Liver (tissue), 9 donors: ENCODE measurements around the gene NOD1. TPM values are rescaled to one million over a fixed set of nuclear protein-coding genes. Genes with fewer than 3 reads are reported as not detected.
"Not testable (repeated sequence)": the region's sequence is repeated elsewhere in the genome, so short reads cannot be mapped to it uniquely, and the experiment has no call there.

ENCODE experiments used
- DNase-seq: peaks from one replicate; pipeline ENCODE4 v3.0.0-alpha.2; 2017; ENCODE audit warnings: low spot score
- H3K27ac ChIP-seq, 2 donors: one replicate each; pipeline ENCODE4 v1.7.0; 2013; ENCODE audit warnings: inconsistent platforms in 2 of 2, low read length in 2 of 2, control low read depth in 1 of 2, low read depth in 1 of 2, mild to moderate bottlenecking in 1 of 2
- H3K27me3 ChIP-seq, 4 donors: one replicate each; pipeline versions ENCODE4 v1.6.1 to v1.7.0; 2013; ENCODE audit warnings: low read length in 3 of 4, inconsistent platforms in 1 of 4, mild to moderate bottlenecking in 1 of 4, moderate library complexity in 1 of 4; ENCODE audit not compliant: control insufficient read depth in 4 of 4, insufficient read depth in 4 of 4
- H3K36me3 ChIP-seq, 4 donors: one replicate each; pipeline versions ENCODE4 v1.6.1 to v1.7.0; 2013; ENCODE audit warnings: low read length in 3 of 4, mild to moderate bottlenecking in 3 of 4, low read depth in 1 of 4, moderate library complexity in 1 of 4; ENCODE audit not compliant: control insufficient read depth in 4 of 4, insufficient read depth in 3 of 4
- H3K4me1 ChIP-seq, 4 donors: one replicate each; pipeline versions ENCODE4 v1.6.1 to v1.7.0; 2013; ENCODE audit warnings: low read length in 3 of 4, mild to moderate bottlenecking in 3 of 4, moderate library complexity in 1 of 4; ENCODE audit not compliant: control insufficient read depth in 4 of 4, insufficient read depth in 4 of 4
- H3K4me3 ChIP-seq, 3 donors: one replicate each; pipeline versions ENCODE4 v1.6.1 to v1.7.0; 2013; ENCODE audit warnings: low read length in 3 of 3, control low read depth in 1 of 3, low read depth in 1 of 3, mild to moderate bottlenecking in 1 of 3
- H3K9ac ChIP-seq, 2 donors: one replicate each; pipeline ENCODE4 v1.7.0; 2013; ENCODE audit warnings: low read length in 2 of 2, mild to moderate bottlenecking in 2 of 2, moderate library complexity in 2 of 2, control low read depth in 1 of 2, low read depth in 1 of 2
- H3K9me3 ChIP-seq, 4 donors: one replicate each; pipeline versions ENCODE4 v1.6.1 to v1.7.0; 2013; ENCODE audit warnings: low read length in 3 of 4; ENCODE audit not compliant: control insufficient read depth in 4 of 4
- ATF3 ChIP-seq: IDR thresholded peaks from 2 replicates; pipeline ENCODE4 v1.6.1; 2016; ENCODE audit warnings: antibody characterized with exemption
- CTCF ChIP-seq: fragments of 150-350 bp; IDR thresholded peaks from 2 replicates; pipeline ENCODE4 v1.5.1; 2017; ENCODE audit warnings: improper control_type of control experiment, low read depth, low read length; ENCODE audit not compliant: missing input control
- EGR1 ChIP-seq, 2 donors: IDR thresholded peaks; 2 replicates each; pipeline ENCODE4 v1.6.1; 2016 to 2018; ENCODE audit warnings: antibody characterized with exemption in 2 of 2, low read depth in 2 of 2
- FOXA1 ChIP-seq: IDR thresholded peaks from 2 replicates; pipeline ENCODE4 v1.6.1; 2016; ENCODE audit warnings: antibody characterized with exemption
- HNF4A ChIP-seq, 2 donors: conservative IDR thresholded peaks; 2 replicates each; pipeline ENCODE4 v1.6.1; 2016; ENCODE audit warnings: antibody characterized with exemption in 2 of 2, mild to moderate bottlenecking in 2 of 2
- NR2F2 ChIP-seq: IDR thresholded peaks from 2 replicates; pipeline ENCODE4 v1.6.1; 2016; ENCODE audit warnings: antibody characterized with exemption
- RAD21 ChIP-seq, 2 donors: IDR thresholded peaks; 2 replicates each; pipeline ENCODE4 v1.6.1; 2016; ENCODE audit warnings: antibody characterized with exemption in 2 of 2, mild to moderate bottlenecking in 2 of 2
- REST ChIP-seq: IDR thresholded peaks from 2 replicates; pipeline ENCODE4 v1.6.1; 2016; ENCODE audit warnings: antibody characterized with exemption, mild to moderate bottlenecking
- RXRA ChIP-seq, 2 donors: IDR thresholded peaks; 2 replicates each; pipeline ENCODE4 v1.6.1; 2017 to 2018; ENCODE audit warnings: antibody characterized with exemption in 2 of 2, mild to moderate bottlenecking in 1 of 2
- SP1 ChIP-seq: IDR thresholded peaks from 2 replicates; pipeline ENCODE4 v1.6.1; 2018; ENCODE audit warnings: antibody characterized with exemption, mild to moderate bottlenecking
- TAF1 ChIP-seq: conservative IDR thresholded peaks from 2 replicates; pipeline ENCODE4 v1.6.1; 2016; ENCODE audit warnings: antibody characterized with exemption, mild to moderate bottlenecking
- WGBS: extraction: QIAGEN DNeasy Blood & Tissue Kit; methylation state at CpG from one replicate; pipeline ENCODE4 v1.1.7; 2013; 5-methylcytosine and 5-hydroxymethylcytosine counted together
- polyA plus RNA-seq, 2 donors: library from polyadenylated mRNA; stranded (reverse) in 1 of 2; unstranded in 1 of 2; fragments of 200-250 nt in 1 of 2; fragments of >200 nt in 1 of 2; fragmentation: Nextera tagmentation in 1 of 2; extraction: Ambion mirVana in 1 of 2; gene quantifications; one replicate each; pipeline versions ENCODE4 v1.2.1 to v1.2.3, GENCODE V29; 2013 to 2015
- total RNA-seq, 2 donors: library from RNA; depleted of rRNA; stranded (reverse); fragments of >200 nt; gene quantifications; one replicate each; pipeline ENCODE4 v1.2.3, GENCODE V29; 2014
- TF ChIP-seq, protein P1 (sequence below): IDR thresholded peaks from 2 replicates; pipeline ENCODE4 v1.6.1; 2016; ENCODE audit warnings: antibody characterized with exemption
- donor health status: healthy.
- donor health status: healthy.
- donor health status: healthy.
- donor health status: healthy.
- donor health status: healthy.

Gene NOD1
- total and polyA plus RNA-seq, 4 donors = 1.7 to 3.5 (median 2.0) TPM

DNA sequence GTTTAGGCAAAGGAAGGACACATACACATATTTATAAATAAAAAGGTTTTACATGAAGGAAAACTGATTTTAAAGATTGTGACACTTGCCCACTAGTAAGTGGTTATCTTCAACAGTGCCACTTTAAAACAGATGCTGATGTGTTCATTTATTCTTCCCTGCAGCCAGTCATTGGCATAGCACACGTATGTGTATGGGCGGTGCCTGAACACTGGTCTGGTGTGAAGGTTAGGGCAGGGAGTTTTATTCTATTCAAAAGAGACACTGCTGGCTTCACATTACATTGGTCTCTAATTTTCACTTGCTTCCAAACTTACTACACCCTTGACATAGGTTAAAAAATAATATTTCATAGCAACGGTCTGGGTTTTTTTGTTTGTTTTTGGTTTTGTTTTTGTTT lies 57.9 kb downstream of the NOD1 start:
- H3K4me3 ChIP-seq = no peak overlapping the region
- no peaks in the 10 kb centered on the region for H3K27me3 ChIP-seq
- no peak for DNase-seq
- 87% methylated on average over 3 of the region's 3 CpGs for WGBS
- H3K36me3 ChIP-seq = no peaks in the 10 kb centered on the region
- no peak overlapping the region for H3K27ac ChIP-seq
- H3K9me3 ChIP-seq = no peaks in the 10 kb centered on the region
- TF ChIP-seq CTCF (no peak), RXRA (IDR thresholded peaks at IDR 0.05) (no peak), ATF3 (no peak), REST (no peak), RAD21 (IDR thresholded peaks at IDR 0.05) (no peak), NR2F2 (no peak), EGR1 (IDR thresholded peaks at IDR 0.05; ENCODE audit: low read depth in 2 of 2) (no peak), FOXA1 (no peak), SP1 (no peak), HNF4A (conservative IDR thresholded peaks at IDR 0.05) (no peak), TAF1 (no peak)
- TF ChIP-seq, protein P1, sequence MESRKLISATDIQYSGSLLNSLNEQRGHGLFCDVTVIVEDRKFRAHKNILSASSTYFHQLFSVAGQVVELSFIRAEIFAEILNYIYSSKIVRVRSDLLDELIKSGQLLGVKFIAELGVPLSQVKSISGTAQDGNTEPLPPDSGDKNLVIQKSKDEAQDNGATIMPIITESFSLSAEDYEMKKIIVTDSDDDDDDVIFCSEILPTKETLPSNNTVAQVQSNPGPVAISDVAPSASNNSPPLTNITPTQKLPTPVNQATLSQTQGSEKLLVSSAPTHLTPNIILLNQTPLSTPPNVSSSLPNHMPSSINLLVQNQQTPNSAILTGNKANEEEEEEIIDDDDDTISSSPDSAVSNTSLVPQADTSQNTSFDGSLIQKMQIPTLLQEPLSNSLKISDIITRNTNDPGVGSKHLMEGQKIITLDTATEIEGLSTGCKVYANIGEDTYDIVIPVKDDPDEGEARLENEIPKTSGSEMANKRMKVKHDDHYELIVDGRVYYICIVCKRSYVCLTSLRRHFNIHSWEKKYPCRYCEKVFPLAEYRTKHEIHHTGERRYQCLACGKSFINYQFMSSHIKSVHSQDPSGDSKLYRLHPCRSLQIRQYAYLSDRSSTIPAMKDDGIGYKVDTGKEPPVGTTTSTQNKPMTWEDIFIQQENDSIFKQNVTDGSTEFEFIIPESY = no peak
- no peaks in the 10 kb centered on the region for H3K4me1 ChIP-seq
- H3K9ac ChIP-seq = no peak overlapping the region

DNA sequence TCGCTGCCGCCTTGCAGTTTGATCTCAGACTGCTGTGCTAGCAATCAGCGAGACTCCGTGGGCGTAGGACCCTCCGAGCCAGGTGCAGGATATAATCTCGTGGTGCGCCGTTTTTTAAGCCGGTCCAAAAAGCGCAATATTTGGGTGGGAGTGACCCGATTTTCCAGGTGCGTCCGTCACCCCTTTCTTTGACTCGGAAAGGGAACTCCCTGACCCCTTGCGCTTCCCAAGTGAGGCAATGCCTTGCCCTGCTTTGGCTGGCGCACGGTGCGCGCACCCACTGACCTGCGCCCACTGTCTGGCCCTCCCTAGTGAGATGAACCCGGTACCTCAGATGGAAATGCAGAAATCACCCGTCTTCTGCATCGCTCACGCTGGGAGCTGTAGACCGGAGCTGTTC lies 58.5 kb downstream of the NOD1 start:
- H3K27me3 ChIP-seq, H3K9ac ChIP-seq, H3K9me3 ChIP-seq, H3K4me1 ChIP-seq, DNase-seq, H3K27ac ChIP-seq, H3K4me3 ChIP-seq, H3K36me3 ChIP-seq: not testable (repeated sequence)
- WGBS = 96% methylated on average over 12 of the region's 26 CpGs
